ENCODE results near the gene NUP93. TPM values are rescaled to one million over a fixed set of nuclear protein-coding genes. Genes with fewer than 3 reads are reported as not detected.
"Not testable (repeated sequence)": the region's sequence is repeated elsewhere in the genome, so short reads cannot be mapped to it uniquely, and the experiment has no call there.

Gene NUP93
- total RNA-seq, 1 donor from 2014 or later = 152 TPM

DNA sequence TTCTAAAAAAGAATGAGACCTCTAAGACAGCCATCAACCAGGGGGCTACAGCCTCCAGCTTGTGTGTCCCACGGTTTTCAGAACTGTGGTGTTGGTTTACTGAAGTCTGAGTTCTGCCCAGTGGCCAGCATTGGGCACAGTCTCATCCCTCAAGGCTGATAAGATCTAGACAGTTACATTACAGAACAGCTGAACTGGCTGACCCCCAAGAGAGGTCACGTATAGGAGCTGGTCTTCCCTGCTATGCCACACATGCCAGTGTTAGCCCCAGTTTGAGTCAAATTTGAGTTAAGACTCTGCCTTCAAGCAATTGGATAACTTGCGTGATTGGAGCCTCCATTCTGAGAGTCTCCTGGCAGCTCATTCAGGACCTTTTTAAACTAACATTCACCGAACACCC is 14.8 kb upstream of the NUP93 start:
- peaks cover 6% of the 10 kb centered on the region for H3K4me1 Mint-ChIP-seq (ENCODE audit: low read depth)
- no peak overlapping the region for H3K4me3 Mint-ChIP-seq
- intact Hi-C loops (cut with micrococcal nuclease) = no loop called here

DNA sequence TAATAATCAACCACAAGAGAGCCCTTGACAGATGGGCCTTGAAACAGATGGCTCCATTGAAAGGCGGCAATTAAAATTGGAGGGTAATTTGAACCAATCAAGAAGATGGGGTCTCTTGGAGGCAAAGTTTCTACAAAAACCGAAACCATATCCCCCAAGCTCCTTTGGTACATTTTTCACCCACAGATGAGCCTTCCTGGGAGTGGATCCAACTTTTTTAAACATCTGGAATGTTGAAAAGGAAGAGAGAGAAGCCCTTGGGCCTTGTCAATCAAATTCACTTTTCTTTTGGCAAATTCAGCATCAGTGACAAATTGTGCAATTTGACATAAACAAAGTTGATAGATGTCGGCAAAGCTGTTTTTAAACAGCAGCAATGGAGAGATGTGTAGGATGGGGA is 13.2 kb upstream of the NUP93 start:
- Mint-ChIP-seq H3K27me3 (ENCODE audit: insufficient read depth) (peaks cover 7% of the 10 kb centered on the region), H3K4me1 (ENCODE audit: low read depth) (no peaks in the 10 kb centered on the region), H3K36me3 (ENCODE audit: low read depth) (no peaks in the 10 kb centered on the region), H3K4me3 (no peak overlapping the region), H3K27ac (no peak overlapping the region), H3K9me3 (no peaks in the 10 kb centered on the region)
- no peak for DNase-seq (ENCODE audit: low spot score)
- intact Hi-C loops (cut with micrococcal nuclease) = no loop called here

More for the DNA sequence above, 14.8 kb upstream of the NUP93 start:
- no peak for DNase-seq (ENCODE audit: low spot score)
- Mint-ChIP-seq H3K27ac (no peak overlapping the region), H3K9me3 (no peaks in the 10 kb centered on the region), H3K27me3 (ENCODE audit: insufficient read depth) (no peaks in the 10 kb centered on the region), H3K36me3 (ENCODE audit: low read depth) (no peaks in the 10 kb centered on the region)

DNA sequence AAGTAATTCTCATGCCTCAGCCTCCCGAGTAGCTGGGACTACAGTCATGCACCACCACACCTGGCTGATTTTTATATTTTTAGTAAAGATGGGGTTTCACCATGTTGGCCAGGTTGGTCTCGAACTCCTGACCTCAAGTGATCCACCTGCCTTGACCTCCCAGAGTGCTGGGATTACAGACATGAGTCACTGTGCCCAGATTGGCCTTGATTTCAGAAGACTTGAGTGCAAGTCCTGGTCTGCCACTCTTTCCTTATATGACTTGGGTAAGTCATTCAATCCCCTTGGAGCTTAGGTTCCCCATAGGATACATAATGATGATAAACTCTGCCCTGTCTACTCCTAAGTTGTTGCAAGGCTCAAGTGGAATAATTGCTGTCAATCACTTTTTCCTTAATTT is 12.4 kb upstream of the NUP93 start:
- H3K4me3 Mint-ChIP-seq; H3K27ac Mint-ChIP-seq; DNase-seq (ENCODE audit: low spot score); H3K4me1 Mint-ChIP-seq (ENCODE audit: low read depth); H3K9me3 Mint-ChIP-seq; H3K36me3 Mint-ChIP-seq (ENCODE audit: low read depth); intact Hi-C loops (cut with micrococcal nuclease): not testable (repeated sequence)
- peaks cover 15% of the 10 kb centered on the region for H3K27me3 Mint-ChIP-seq (ENCODE audit: insufficient read depth)

DNA sequence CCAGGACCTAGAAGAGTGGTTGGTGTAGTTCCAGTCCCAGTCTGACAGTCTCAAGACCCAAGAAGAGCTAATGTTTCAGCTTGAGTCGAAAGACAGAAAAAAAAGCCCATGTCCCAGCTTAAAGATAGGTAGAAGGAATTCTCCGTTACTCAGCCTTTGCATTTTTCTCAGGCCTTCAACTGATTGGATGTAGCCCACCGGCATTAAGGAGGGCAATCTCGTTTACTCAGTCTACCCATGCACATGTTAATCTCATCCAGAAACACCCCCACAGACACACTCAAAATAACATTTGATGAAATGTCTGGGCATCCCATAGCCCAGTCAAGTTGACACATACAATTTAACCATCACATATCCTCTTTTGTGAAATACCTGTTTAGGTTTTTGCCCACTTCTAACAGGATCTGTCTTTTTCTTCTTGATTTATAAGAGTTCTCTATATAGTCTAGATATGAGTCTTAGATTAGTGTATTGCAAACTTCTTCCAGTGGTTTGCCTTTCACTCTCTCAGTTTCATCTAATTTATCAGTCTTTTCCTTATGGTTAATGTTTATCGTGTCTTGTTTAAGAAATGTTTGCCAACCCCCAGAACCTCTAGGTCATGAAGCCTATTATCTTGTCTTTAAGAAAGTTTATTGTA is 7.6 kb upstream of the NUP93 start:
- Mint-ChIP-seq H3K9me3 (no peaks in the 10 kb centered on the region), H3K36me3 (ENCODE audit: low read depth) (no peaks in the 10 kb centered on the region), H3K4me1 (ENCODE audit: low read depth) (no peaks in the 10 kb centered on the region), H3K4me3 (no peak overlapping the region), H3K27me3 (ENCODE audit: insufficient read depth) (peaks cover 36% of the 10 kb centered on the region), H3K27ac (no peak overlapping the region)
- DNase-seq (ENCODE audit: low spot score) = no peak
- intact Hi-C loops (cut with micrococcal nuclease) = no loop called here

DNA sequence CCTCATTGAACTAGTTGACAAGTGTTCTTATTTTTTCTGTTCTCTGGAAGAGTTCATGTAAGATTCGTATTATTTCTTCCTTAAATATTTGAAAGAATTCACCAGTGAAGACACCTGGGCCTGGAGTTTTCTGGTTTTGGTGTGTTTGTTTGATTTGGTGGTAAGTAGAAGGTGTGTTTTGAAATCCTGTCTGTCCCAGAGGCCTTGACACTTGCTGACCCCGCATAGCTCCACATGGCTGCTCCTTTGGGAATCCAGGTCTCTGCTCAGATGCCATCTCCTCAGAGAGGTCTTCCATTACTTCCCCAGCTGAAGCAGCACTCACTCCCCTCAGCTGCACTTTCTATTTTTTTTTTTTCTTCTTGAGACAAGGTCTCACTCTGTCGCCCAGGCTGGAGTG is 5.7 kb upstream of the NUP93 start:
- no peak overlapping the region for H3K4me3 Mint-ChIP-seq
- no peak for DNase-seq (ENCODE audit: low spot score)
- H3K27me3 Mint-ChIP-seq (ENCODE audit: insufficient read depth) = peaks cover 36% of the 10 kb centered on the region
- no peaks in the 10 kb centered on the region for H3K36me3 Mint-ChIP-seq (ENCODE audit: low read depth)
- H3K27ac Mint-ChIP-seq = no peak overlapping the region
- intact Hi-C loops (cut with micrococcal nuclease) = no loop called here
- H3K9me3 Mint-ChIP-seq = no peaks in the 10 kb centered on the region
- H3K4me1 Mint-ChIP-seq (ENCODE audit: low read depth) = peaks cover 7% of the 10 kb centered on the region

DNA sequence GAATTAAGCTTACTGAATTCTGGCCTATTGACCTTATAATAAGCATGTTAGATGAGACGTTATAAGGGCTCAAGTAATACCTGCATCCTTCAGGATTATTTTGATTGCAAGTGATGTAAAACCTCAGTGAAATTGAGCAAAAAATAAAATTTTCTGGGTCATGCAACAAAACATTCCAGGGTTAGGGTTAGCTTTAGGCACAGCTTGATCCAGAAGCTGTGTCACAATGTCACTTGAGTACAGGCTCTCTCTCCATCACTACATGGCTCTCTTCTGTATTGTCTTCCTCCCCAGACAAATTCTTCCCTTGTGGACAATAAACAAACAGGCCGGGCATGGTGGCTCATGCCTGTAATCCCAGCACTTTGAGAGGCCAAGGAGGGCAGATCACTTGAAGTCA is 3.6 kb upstream of the NUP93 start:
- H3K9me3 Mint-ChIP-seq = no peaks in the 10 kb centered on the region
- no peak for DNase-seq (ENCODE audit: low spot score)
- intact Hi-C loops (cut with micrococcal nuclease) = no loop called here
- H3K27ac Mint-ChIP-seq = no peak overlapping the region
- peaks cover 34% of the 10 kb centered on the region for H3K27me3 Mint-ChIP-seq (ENCODE audit: insufficient read depth)
- no peaks in the 10 kb centered on the region for H3K36me3 Mint-ChIP-seq (ENCODE audit: low read depth)
- H3K4me3 Mint-ChIP-seq = no peak overlapping the region
- peaks cover 13% of the 10 kb centered on the region for H3K4me1 Mint-ChIP-seq (ENCODE audit: low read depth)

DNA sequence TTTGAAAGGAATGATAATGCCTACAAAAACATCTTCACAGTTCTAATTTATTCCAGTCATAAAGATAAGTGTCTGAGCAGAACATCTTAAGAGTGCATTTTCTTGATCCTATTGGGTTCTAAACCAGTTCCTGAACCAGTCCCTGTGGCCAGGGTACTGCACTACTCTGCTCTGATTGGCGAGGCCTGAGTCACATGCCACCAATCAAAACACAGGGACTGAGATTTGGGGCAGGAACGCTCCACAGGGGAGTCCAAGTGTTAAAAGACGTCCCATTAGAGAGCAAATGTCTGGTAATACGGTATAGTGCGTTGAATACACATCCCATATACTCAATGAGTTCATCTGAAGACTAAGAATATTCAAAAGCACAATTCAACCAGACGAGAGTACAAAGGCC is 3.0 kb upstream of the NUP93 start:
- Mint-ChIP-seq H3K9me3 (no peaks in the 10 kb centered on the region), H3K4me1 (ENCODE audit: low read depth) (peaks cover 13% of the 10 kb centered on the region), H3K27me3 (ENCODE audit: insufficient read depth) (peaks cover 27% of the 10 kb centered on the region), H3K4me3 (no peak overlapping the region), H3K36me3 (ENCODE audit: low read depth) (no peaks in the 10 kb centered on the region), H3K27ac (no peak overlapping the region)
- DNase-seq (ENCODE audit: low spot score) = no peak
- intact Hi-C loops (cut with micrococcal nuclease) = no loop called here

DNA sequence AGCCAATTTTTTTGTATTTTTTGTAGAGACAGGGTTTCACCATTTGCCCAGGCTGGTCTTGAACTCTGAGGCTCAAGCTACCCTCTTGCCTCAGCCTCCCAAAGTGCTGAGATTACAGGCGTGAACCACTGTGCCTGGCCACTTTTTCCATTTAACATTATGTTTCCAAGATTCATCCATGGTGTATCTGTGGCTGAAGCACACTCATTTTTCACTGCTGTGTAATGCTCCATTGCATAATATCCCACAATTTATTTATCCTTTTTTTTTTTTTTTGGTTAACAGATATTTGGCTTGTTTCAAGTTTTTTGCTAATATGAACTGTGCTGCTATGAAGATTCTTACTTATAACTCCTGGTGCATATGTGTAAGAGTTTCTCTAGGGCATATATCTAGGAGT is 1.9 kb upstream of the NUP93 start:
- Mint-ChIP-seq H3K4me1 (ENCODE audit: low read depth) (peaks cover 13% of the 10 kb centered on the region), H3K4me3 (no peak overlapping the region), H3K27me3 (ENCODE audit: insufficient read depth) (peaks cover 16% of the 10 kb centered on the region), H3K9me3 (no peaks in the 10 kb centered on the region), H3K36me3 (ENCODE audit: low read depth) (no peaks in the 10 kb centered on the region), H3K27ac (no peak overlapping the region)
- intact Hi-C loops (cut with micrococcal nuclease) = no loop called here
- no peak for DNase-seq (ENCODE audit: low spot score)

DNA sequence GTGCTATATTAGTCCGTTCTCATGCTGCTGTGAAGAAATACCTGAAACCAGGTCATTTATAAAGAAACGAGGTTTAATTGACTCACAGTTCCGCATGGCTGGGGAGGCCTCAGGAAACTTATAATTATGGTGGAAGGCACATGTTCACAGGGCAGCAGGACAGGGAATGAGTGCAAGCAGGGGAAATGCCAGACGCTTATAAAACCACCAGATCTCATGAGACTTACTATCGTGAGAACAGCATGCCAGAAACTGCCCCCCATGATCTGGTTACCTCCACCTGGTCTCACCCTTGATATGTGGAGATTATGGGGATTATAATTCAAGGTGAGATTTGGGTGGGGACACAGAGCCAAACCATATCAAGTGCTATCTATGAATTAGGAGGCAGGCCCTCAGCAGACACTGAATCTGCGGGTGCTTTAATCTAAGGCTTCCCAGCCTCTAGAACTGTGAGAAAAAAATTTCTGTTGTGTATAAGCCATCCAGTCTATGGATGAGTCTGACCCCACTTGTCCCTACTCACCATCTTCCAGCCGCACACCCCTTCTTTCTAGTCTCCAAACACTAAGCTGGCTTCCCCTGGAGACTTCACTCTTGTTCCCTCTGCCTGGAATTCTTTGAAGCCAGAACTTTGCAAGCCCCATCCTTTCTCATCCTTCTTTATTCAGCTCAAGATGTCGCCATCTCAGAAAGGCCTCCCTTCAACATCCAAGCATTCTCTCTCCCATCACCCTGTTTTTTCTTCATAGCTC is 772 bp upstream of the NUP93 start:
- Mint-ChIP-seq H3K27ac (peak overlapping the region; percentile 88), H3K27me3 (ENCODE audit: insufficient read depth) (peaks cover 9% of the 10 kb centered on the region), H3K4me3 (no peak overlapping the region), H3K9me3 (no peaks in the 10 kb centered on the region), H3K36me3 (ENCODE audit: low read depth) (no peaks in the 10 kb centered on the region), H3K4me1 (ENCODE audit: low read depth) (peaks cover 13% of the 10 kb centered on the region)
- intact Hi-C loops (cut with micrococcal nuclease) = no loop called here
- no peak for DNase-seq (ENCODE audit: low spot score)

DNA sequence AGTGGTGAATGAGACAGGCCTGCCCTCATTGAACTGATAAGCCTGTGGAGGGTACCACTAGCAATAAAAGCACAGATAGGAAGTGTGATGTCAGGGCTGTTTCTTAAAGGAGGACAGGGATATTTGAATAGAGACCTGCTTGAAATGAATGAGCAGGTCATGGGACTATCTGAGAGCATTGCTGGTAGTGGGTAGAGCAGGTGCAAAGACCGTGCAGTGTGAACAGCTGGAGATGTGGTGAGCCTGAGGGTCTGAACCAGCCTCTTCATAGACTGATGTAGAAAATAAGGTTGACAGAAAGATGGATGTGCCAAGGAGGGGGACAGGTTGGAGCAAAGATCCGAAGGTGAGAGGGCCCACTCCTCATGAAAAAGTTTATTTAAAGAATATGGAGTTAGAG is 2.4 kb downstream of the NUP93 start:
- H3K36me3 Mint-ChIP-seq (ENCODE audit: low read depth) = peaks cover 4% of the 10 kb centered on the region
- H3K4me3 Mint-ChIP-seq = no peak overlapping the region
- no peaks in the 10 kb centered on the region for H3K27me3 Mint-ChIP-seq (ENCODE audit: insufficient read depth)
- H3K4me1 Mint-ChIP-seq (ENCODE audit: low read depth) = peaks cover 23% of the 10 kb centered on the region
- DNase-seq (ENCODE audit: low spot score) = no peak
- intact Hi-C loops (cut with micrococcal nuclease) = loop anchor here (5.0 to 10.0 kb wide), 5 partner anchors 50 to 452 kb away; partner anchors contain the start of genes PSME3IP1 and RSPRY1
- H3K9me3 Mint-ChIP-seq = no peaks in the 10 kb centered on the region
- no peak overlapping the region for H3K27ac Mint-ChIP-seq

DNA sequence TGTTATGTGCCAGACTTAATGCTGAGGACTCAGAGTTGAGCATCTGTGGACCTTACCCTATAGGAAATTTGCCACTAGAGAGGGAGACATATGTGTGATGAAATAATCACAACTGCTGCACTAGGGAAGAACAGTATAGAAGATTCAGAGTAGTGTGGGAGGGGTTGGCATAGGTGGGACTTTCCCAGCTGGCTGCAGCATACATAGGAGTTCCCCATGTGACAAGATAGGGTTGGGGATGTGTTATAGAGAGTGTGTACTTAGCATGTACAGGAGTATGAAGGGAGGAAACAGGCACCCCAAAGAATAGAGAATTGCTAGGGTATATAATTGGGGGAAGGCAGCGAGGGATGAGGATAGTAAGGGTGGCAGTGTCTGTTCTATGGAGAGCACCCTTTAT is 2.9 kb downstream of the NUP93 start:
- Mint-ChIP-seq H3K27ac (no peak overlapping the region), H3K9me3 (no peaks in the 10 kb centered on the region), H3K4me3 (no peak overlapping the region), H3K27me3 (ENCODE audit: insufficient read depth) (no peaks in the 10 kb centered on the region), H3K36me3 (ENCODE audit: low read depth) (peaks cover 6% of the 10 kb centered on the region), H3K4me1 (ENCODE audit: low read depth) (peaks cover 27% of the 10 kb centered on the region)
- intact Hi-C loops (cut with micrococcal nuclease) = loop anchor here (5.0 to 10.0 kb wide), 5 partner anchors 49 to 452 kb away; partner anchors contain the start of genes PSME3IP1 and RSPRY1
- DNase-seq (ENCODE audit: low spot score) = peak; percentile 25

DNA sequence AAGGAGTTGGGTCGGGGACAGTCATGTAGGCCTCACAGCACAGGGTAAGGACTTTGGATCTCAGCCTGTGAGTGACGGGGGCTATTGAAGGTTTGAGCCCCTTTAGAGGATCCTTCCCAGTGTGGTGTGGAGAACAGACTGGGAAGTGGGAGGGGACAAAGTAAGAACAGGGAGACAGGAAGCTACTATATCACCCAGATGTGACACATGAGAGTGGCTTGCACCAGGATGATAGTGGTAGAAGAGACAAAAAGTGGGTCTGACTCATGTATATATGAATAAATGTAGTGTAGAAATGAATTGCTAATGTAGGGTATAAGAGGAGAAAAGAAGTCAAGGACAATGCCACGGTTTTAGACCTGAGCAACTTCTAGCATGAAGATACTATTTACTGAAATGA is 4.5 kb downstream of the NUP93 start:
- no peaks in the 10 kb centered on the region for H3K9me3 Mint-ChIP-seq
- H3K4me3 Mint-ChIP-seq = no peak overlapping the region
- peaks cover 18% of the 10 kb centered on the region for H3K4me1 Mint-ChIP-seq (ENCODE audit: low read depth)
- H3K27me3 Mint-ChIP-seq (ENCODE audit: insufficient read depth) = no peaks in the 10 kb centered on the region
- peaks cover 8% of the 10 kb centered on the region for H3K36me3 Mint-ChIP-seq (ENCODE audit: low read depth)
- intact Hi-C loops (cut with micrococcal nuclease) = loop anchor here (5.0 to 10.0 kb wide), 5 partner anchors 48 to 450 kb away; partner anchors contain the start of genes PSME3IP1 and RSPRY1
- H3K27ac Mint-ChIP-seq = no peak overlapping the region
- DNase-seq (ENCODE audit: low spot score) = no peak

DNA sequence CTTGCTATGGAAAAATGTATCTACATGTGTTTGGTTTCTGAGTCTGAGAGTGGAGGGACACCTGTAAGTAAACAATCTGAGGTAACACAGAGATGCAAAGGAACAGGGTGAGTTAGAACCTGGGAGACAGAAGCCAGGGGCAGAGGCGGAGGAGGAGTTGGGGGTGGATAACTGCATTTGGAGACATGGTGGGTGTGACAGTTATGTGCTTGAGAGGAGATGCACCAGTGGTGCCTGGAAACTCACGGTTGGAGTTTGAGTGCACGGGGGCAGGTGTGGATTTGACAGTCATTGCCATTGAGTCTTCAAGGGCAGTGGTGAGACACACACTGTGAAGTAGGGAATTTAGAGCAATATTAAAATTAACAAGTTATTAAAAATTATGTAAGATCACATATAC is 6.5 kb downstream of the NUP93 start:
- Mint-ChIP-seq H3K27me3 (ENCODE audit: insufficient read depth) (no peaks in the 10 kb centered on the region), H3K4me3 (no peak overlapping the region), H3K9me3 (no peaks in the 10 kb centered on the region), H3K4me1 (ENCODE audit: low read depth) (peaks cover 14% of the 10 kb centered on the region), H3K27ac (no peak overlapping the region), H3K36me3 (ENCODE audit: low read depth) (peaks cover 8% of the 10 kb centered on the region)
- no peak for DNase-seq (ENCODE audit: low spot score)
- intact Hi-C loops (cut with micrococcal nuclease) = loop anchor here (10.0 kb wide), 1 partner anchor 448 kb away; the partner anchor contains the start of genes PSME3IP1 and RSPRY1
